Stomach smooth muscle (tissue), 2 donors: ENCODE data around the gene GMEB2.
A peak's percentile ranks its signal among the peaks of the same experiment; 100 is the strongest.
"Not testable (repeated sequence)": the region's sequence is repeated elsewhere in the genome, so short reads cannot be mapped to it uniquely, and the experiment has no call there.

Experiments used
- H3K27ac ChIP-seq: one replicate; pipeline ENCODE4 v1.7.0; 2013; ENCODE audit warnings: mild to moderate bottlenecking, low read length, inconsistent platforms
- H3K27me3 ChIP-seq, 2 donors: one replicate each; pipeline ENCODE4 v1.7.0; 2013; ENCODE audit warnings: low read length in 2 of 2; ENCODE audit not compliant: insufficient read depth in 2 of 2, control insufficient read depth in 1 of 2
- H3K36me3 ChIP-seq, 2 donors: one replicate each; pipeline ENCODE4 v1.7.0; 2013; ENCODE audit warnings: low read length in 2 of 2; ENCODE audit not compliant: control insufficient read depth in 2 of 2, insufficient read depth in 2 of 2
- H3K4me1 ChIP-seq: one replicate; pipeline ENCODE4 v1.7.0; 2013; ENCODE audit warnings: low read length; ENCODE audit not compliant: control insufficient read depth, insufficient read depth
- H3K4me3 ChIP-seq, 2 donors: one replicate each; pipeline ENCODE4 v1.7.0; 2013; ENCODE audit warnings: low read length in 2 of 2
- H3K9ac ChIP-seq, 2 donors: one replicate each; pipeline ENCODE4 v1.7.0; 2013; ENCODE audit warnings: low read length in 2 of 2, mild to moderate bottlenecking in 1 of 2
- H3K9me3 ChIP-seq, 2 donors: one replicate each; pipeline ENCODE4 v1.7.0; 2013; ENCODE audit warnings: low read length in 2 of 2; ENCODE audit not compliant: control insufficient read depth in 2 of 2
- donor health status: healthy.
- donor health status: Pancreatic carcinoma.

Gene GMEB2

DNA sequence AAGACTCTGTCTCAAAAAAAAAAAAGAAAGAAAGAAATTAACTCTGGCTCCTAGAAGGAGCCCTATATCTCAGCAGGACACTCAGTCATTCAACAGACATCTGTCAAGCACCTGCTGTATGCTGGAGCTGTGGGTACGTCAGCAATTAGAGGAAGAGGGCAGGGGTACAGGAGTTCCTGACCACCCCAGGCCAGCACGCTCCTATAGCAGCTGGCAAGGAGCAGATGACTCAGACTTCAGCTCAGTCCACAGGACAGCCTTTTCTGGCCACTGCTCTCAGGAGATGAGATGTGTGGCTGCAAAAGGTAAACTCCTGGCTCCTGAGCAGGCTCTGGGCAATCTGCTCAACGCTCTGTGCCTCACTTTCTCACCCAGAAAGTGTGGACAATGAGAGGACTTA is 29.6 kb upstream of the GMEB2 start:
- Histone ChIP-seq H3K27ac (no peak overlapping the region), H3K4me1 (peaks cover 38% of the 10 kb centered on the region)

DNA sequence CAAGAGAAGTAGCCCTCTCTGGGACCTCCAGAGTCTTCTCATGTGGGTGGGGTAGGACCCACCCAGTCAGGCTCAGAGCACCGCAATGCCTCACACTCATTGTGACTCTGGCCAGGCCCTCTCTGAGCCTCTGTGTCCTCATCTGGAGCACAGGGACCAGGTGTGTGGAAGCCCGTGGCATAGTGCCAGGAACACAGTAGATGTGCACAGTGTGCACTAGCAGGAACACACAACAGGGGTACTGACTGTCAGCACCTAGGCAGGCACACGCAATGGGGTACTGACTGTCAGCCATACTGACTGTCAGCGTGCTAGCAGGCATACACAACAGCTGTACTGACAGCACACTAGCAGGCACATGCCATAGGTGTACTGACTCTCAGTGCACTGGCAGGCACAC is 28.3 kb upstream of the GMEB2 start:
- H3K4me3 ChIP-seq, result no peak overlapping the region
- H3K9me3 ChIP-seq, result no peaks in the 10 kb centered on the region
- peaks cover 38% of the 10 kb centered on the region for H3K4me1 ChIP-seq
- no peak overlapping the region for H3K9ac ChIP-seq
- no peak overlapping the region for H3K27ac ChIP-seq
- H3K36me3 ChIP-seq, result no peaks in the 10 kb centered on the region
- peaks cover 0 to 9% of the 10 kb centered on the region in 2 donors for H3K27me3 ChIP-seq

More for the DNA sequence above, 29.6 kb upstream of the GMEB2 start:
- H3K36me3 ChIP-seq, result peaks cover 3 to 6% of the 10 kb centered on the region in 2 donors
- no peak overlapping the region for H3K9ac ChIP-seq
- no peaks in the 10 kb centered on the region for H3K9me3 ChIP-seq
- H3K27me3 ChIP-seq, result peaks cover 0 to 9% of the 10 kb centered on the region in 2 donors
- H3K4me3 ChIP-seq, result no peak overlapping the region

DNA sequence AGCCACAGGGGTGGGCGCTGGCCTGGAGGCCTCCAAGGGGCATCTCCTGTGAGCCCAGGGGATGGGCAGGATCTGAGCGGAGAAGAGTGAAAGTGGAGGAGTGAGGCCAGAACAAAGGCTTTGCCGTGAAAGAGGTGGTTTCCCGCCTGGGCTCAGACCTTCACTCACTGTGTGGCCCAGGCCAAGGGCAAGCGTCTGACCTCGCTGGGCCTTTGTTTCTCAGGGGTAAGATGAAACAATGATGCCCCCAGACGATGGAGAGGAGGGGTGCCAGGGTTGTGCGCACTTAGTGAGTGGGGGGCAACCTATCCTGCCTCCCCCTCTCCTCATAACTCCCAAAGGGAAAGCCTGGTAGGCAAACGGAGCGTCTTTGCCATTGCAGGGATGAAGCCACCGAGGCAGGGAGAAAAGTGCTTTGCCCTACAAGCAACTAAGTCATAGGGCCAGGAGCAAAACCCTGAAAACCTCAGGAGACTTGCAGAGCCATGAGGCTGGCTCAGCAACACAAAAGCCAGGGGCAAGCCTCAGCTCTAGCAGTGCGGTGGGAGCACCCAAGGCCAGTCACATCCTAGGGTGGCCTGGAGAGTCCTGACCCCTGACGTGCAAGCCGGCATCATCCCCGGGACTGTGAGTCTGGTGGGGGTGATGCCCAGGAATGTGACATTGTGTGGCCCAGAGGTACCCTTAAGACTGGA is 27.2 kb upstream of the GMEB2 start:
- peak overlapping the region; percentile 46 to 73 for H3K4me3 ChIP-seq
- H3K9me3 ChIP-seq, result no peaks in the 10 kb centered on the region
- H3K36me3 ChIP-seq, result no peaks in the 10 kb centered on the region
- H3K9ac ChIP-seq, result peak overlapping the region in 1 of 2 donors; percentile 29
- H3K27me3 ChIP-seq, result peaks cover 0 to 9% of the 10 kb centered on the region in 2 donors
- H3K4me1 ChIP-seq, result peaks cover 33% of the 10 kb centered on the region
- no peak overlapping the region for H3K27ac ChIP-seq

DNA sequence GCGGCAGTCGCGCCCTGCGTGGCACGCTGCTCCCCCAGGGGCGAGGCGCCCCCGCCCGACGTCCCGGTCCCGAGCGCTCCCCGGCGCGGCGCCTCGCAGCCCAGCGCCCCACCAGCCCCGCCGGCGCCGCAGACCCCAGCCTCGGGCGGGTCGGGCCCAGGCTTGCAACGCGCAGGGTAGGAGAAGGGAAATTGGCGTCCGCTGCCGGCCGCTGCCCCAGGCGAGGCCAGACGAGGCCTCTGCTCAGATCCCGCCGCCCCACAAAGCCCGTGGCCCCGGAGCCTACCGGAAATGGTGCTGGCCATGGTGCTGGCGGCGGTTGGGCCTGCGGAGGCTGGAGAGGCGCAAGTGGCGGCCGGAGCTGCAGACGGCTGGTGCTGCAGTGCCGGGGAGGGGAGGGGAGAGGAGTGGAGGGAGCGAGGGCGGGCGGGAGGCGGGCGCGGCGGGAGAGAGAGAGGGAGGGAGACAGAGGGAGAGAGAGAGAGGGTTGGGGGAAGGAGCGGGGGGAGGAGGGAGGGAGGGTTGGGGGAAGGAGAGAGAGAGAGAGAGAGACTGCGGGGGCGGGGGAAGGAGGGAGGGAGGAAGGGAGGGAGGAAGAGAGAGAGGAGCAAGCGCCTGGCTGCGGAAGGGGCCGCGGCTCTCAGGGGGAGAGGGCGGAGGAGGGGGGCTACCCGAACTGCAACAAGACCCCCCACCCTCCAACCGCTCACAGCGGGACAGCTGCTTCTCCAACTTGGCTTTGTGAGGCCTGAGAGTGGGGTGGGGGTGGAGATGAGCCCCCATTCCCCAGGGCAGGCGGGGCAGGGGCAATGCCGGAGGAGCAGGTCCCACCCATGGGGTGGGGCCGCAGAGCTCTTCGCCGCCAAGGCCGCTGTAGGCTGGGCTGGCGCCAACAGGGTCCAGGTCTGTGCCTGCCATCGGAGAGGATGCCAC is 26.4 kb upstream of the GMEB2 start, which contains the start of gene STMN3:
Gene STMN3 (minus strand): TSS at position 384 of the 933 bp plus-strand sequence. CDS start 79 bp downstream, at position 305.
- Histone ChIP-seq H3K36me3 (no peaks in the 10 kb centered on the region), H3K27me3 (peaks cover 0 to 9% of the 10 kb centered on the region in 2 donors), H3K4me3 (peak within 1 kb of the TSS; percentile 46 to 78), H3K27ac (no peak within 1 kb of the TSS), H3K9ac (peak within 1 kb of the TSS in 1 of 2 donors; percentile 29), H3K9me3 (no peaks in the 10 kb centered on the region), H3K4me1 (peaks cover 31% of the 10 kb centered on the region)

DNA sequence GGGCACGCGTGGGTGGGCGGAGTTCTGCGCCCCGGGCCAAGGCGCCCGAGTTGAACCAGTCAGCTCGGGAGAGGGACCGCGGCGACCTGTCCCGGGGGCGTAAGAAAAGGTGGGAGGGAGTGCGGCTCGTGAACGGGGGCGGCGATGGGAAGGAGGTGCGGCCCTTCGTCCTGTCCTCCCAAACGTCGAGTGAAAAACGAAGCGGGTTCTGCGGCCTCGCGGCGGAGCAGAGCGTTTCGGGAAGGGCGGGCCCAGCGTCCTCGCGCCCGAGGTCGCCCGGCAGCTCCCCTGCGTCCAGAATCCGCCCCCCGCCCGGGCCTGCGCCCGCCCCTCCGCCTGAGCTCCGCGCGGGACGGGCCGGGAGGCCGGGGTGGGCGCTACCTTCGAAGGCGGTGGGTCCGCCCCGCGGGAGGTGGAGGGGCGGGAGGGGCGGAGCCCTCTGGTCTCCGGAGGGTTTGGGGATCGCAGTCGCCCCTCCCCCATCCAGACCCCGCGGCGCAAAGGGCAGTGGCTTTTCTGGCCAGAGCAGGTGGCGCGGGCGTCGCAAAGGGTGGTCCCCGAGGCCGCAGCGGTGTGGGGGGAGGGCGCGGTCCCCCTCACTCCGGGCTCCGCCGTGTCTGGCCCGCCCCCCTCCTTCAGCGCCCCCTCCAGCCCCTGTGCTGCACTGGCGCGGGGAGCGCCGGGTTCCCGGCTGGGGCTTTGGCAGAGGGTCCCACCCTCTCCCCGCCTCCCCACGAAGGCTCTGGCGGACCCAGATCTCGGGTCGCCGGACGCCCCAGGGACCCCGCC is 25.5 kb upstream of the GMEB2 start:
- Histone ChIP-seq H3K36me3 (no peaks in the 10 kb centered on the region), H3K9me3 (no peaks in the 10 kb centered on the region), H3K4me3 (peak overlapping the region in 1 of 2 donors; percentile 78), H3K27ac (no peak overlapping the region), H3K4me1 (peaks cover 26% of the 10 kb centered on the region), H3K27me3 (peaks cover 0 to 9% of the 10 kb centered on the region in 2 donors), H3K9ac (no peak overlapping the region)

DNA sequence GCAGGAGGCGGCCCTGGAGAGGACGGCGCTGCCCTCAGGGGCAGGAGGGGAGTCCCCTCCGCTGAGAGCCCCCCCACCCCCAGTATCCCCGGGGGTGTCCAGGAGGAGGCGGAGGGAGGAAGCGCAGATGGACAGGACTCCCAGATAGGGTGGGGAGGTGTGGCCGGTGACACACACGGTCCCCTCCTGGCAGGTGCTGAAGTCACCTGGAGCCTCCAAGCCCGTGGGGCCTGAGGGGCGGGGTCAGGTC is 25.0 kb upstream of the GMEB2 start:
- Histone ChIP-seq H3K9me3 (no peaks in the 10 kb centered on the region), H3K4me3 (peak overlapping the region in 1 of 2 donors; percentile 78), H3K9ac (no peak overlapping the region), H3K4me1 (peaks cover 21% of the 10 kb centered on the region), H3K27ac (no peak overlapping the region), H3K36me3 (no peaks in the 10 kb centered on the region), H3K27me3 (peaks cover 0 to 9% of the 10 kb centered on the region in 2 donors)

DNA sequence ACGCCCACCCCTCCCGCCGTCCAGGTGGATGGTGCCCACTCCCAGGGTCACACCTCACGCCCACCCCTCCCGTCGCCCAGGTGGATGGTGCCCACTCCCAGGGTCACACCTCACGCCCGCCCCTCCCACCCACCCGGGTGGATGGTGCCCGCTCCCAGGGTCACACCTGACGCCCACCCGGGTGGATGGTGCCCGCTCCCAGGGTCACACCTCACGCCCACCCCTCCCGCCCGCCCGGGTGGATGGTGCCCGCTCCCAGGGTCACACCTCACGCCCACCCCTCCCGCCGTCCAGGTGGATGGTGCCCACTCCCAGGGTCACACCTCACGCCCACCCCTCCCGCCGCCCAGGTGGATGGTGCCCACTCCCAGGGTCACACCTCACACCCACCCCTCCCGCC is 23.6 kb upstream of the GMEB2 start:
- H3K4me3 ChIP-seq, H3K9me3 ChIP-seq, H3K9ac ChIP-seq, H3K27ac ChIP-seq, H3K36me3 ChIP-seq, H3K27me3 ChIP-seq: not testable (repeated sequence)
- peaks cover 21% of the 10 kb centered on the region for H3K4me1 ChIP-seq

DNA sequence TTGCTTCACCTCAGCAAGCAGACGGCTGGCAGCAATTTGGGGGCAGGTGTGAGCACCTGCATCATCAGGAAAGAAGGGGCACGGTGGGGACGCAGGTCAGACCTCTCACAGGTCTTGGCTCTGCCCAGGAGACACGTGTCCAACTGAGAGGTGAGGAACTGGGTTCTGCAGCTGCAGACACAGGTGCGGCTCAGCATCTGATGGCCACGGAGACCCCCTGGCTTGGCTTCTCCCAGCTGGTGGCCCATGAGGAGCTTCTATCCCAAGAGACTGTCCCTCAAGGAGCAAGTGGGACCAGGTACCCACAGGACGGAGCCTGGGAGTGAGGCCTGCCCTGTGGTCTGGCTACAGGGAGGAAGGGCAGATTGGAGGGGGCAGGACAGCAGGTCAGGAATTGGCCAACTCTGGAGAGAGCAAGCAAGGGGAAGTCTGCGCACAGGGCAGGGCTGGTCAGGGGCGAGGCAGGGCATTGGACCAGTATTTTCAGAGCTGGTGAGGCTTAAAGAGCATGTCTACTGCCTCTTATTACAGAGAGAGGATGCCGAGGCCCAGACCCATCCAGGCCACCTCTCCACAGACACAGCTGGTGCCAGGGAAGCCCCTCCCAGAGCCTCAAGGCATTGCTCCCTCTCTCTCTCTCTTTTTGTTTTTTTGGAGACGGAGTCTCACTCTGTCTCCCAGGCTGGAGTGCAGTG is 22.1 kb upstream of the GMEB2 start:
- Histone ChIP-seq H3K27me3 (peaks cover 0 to 9% of the 10 kb centered on the region in 2 donors), H3K36me3 (no peaks in the 10 kb centered on the region), H3K9me3 (no peaks in the 10 kb centered on the region), H3K27ac (no peak overlapping the region), H3K4me1 (peaks cover 16% of the 10 kb centered on the region), H3K4me3 (no peak overlapping the region), H3K9ac (no peak overlapping the region)

DNA sequence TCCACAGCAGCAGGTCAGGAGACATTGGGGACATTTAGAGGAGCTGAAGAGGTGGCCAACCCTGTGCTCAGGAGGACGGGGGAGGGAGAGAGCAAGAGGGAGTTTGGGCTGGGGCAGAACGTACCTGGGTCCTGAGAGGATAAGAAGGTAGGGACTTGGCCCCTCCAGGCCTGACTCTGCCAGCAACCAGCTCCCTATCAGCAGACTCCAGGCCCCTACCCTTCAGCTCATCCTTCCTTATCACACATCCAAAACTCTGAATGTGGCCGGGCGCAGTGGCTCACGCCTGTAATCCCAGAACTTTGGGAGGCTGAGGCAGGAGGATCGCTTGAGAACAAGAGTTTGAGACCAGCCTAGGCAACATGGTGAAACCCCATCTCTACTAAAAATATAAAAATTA is 21.3 kb upstream of the GMEB2 start:
- Histone ChIP-seq H3K27me3 (peaks cover 0 to 9% of the 10 kb centered on the region in 2 donors), H3K9me3 (no peaks in the 10 kb centered on the region), H3K27ac (no peak overlapping the region), H3K4me1 (peaks cover 12% of the 10 kb centered on the region), H3K36me3 (no peaks in the 10 kb centered on the region), H3K4me3 (no peak overlapping the region), H3K9ac (no peak overlapping the region)

DNA sequence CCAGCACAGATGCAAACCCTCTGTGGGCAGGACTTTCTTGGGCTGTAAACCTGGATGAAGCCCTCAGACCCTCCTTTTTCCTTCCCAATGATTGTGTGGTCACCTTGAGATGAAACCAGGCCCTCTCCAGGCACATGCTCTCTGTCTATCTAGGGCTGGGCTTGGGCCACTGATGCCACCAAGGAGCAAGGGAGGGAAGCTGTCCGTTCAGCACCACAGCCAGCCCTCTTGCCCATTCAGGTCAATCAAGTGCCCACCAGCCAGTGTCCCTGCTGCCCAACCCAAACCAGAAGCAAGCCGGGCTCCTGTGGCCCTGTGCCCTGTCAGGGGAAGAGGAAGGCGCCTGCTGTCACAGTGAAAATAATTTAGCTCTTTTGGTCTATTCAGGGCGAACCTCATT is 18.3 kb upstream of the GMEB2 start:
- peaks cover 12% of the 10 kb centered on the region for H3K4me1 ChIP-seq
- no peaks in the 10 kb centered on the region for H3K36me3 ChIP-seq
- H3K4me3 ChIP-seq, result no peak overlapping the region
- H3K9me3 ChIP-seq, result no peaks in the 10 kb centered on the region
- H3K9ac ChIP-seq, result no peak overlapping the region
- no peaks in the 10 kb centered on the region for H3K27me3 ChIP-seq
- no peak overlapping the region for H3K27ac ChIP-seq
